SK-N-SH (cell line): ENCODE results near the gene MAGI2.

Experiments used
- CHD2 ChIP-seq: fragments of 150-350 bp; IDR thresholded peaks from 2 replicates; pipeline ENCODE4 v1.6.1; 2018; ENCODE audit warnings: low read length; ENCODE audit not compliant: partially characterized antibody
- CTCF ChIP-seq: fragments of 200-600 bp; sonication (generic); IDR thresholded peaks from 2 replicates; pipeline ENCODE4 v1.6.1; 2017; ENCODE audit warnings: antibody characterized with exemption, mild to moderate bottlenecking, moderate library complexity
- ELF1 ChIP-seq: IDR thresholded peaks from 2 replicates; pipeline ENCODE4 v1.4.0; 2012
- EP300 ChIP-seq, 2 experiments: IDR thresholded peaks; 2 replicates each; pipeline versions ENCODE4 v1.4.0 to v1.6.1; 2012; ENCODE audit warnings: borderline replicate concordance in 1 of 2, low read depth in 1 of 2, low read length in 1 of 2
- GABPA ChIP-seq: IDR thresholded peaks from 2 replicates; pipeline ENCODE4 v1.4.0; 2012; ENCODE audit warnings: low read depth, mild to moderate bottlenecking
- IRF3 ChIP-seq: fragments of 150-350 bp; IDR thresholded peaks from 2 replicates; pipeline ENCODE4 v1.6.1; 2016; ENCODE audit warnings: mild to moderate bottlenecking, low read depth, low read length
- MAX ChIP-seq: IDR thresholded peaks from 2 replicates; pipeline ENCODE4 v1.4.0; 2012; ENCODE audit warnings: low read depth
- NFIC ChIP-seq: IDR thresholded peaks from 2 replicates; pipeline ENCODE4 v1.4.0; 2012; ENCODE audit warnings: borderline replicate concordance
- RAD21 ChIP-seq: IDR thresholded peaks from 2 replicates; pipeline ENCODE4 v1.6.1; 2012; ENCODE audit warnings: mild to moderate bottlenecking, low read length
- RCOR1 ChIP-seq: fragments of 150-350 bp; IDR thresholded peaks from 2 replicates; pipeline ENCODE4 v1.6.1; 2017; ENCODE audit warnings: antibody characterized with exemption, low read length
- REST ChIP-seq: IDR thresholded peaks from 2 replicates; pipeline ENCODE4 v1.6.1; 2012; ENCODE audit warnings: mild to moderate bottlenecking, low read depth, low read length, moderate library complexity
- SMC3 ChIP-seq: IDR thresholded peaks from 2 replicates; pipeline ENCODE4 v1.6.1; 2012; ENCODE audit warnings: low read depth, low read length, improper control_type of control experiment
- USF2 ChIP-seq: fragments of 150-350 bp; IDR thresholded peaks from 2 replicates; pipeline ENCODE4 v1.6.1; 2017; ENCODE audit warnings: antibody characterized with exemption, low read length, low read depth, borderline replicate concordance

- TF ChIP-seq SMC3, result no peak
- no peak for TF ChIP-seq CTCF
- TF ChIP-seq GABPA, result no peak
- no peak for TF ChIP-seq MAX
- TF ChIP-seq RAD21, result no peak
- no peak for TF ChIP-seq ELF1
- TF ChIP-seq RCOR1, result no peak
- TF ChIP-seq REST, result no peak
- TF ChIP-seq USF2, result no peak
- no peak for TF ChIP-seq NFIC
- no peak for TF ChIP-seq CHD2
- no peak for TF ChIP-seq IRF3
- no peak for TF ChIP-seq EP300 (IDR thresholded peaks at IDR 0.05; ENCODE audit: borderline replicate concordance in 1 of 2, low read depth in 1 of 2, low read length in 1 of 2)
These were observed 441.5 kb downstream of the MAGI2 start for GRCh38 chr7:79011921-79012320.
